K562 (cell line): ENCODE measurements around the gene ENDOU. TPM values are rescaled to one million over a fixed set of nuclear protein-coding genes. Genes with fewer than 3 reads are reported as not detected.

ENCODE experiments used
- FOS ChIP-seq: IDR thresholded peaks from 3 replicates; pipeline ENCODE4 v1.6.1; 2011; ENCODE audit not compliant: insufficient read length; ENCODE audit errors: extremely low read depth
- LEF1 ChIP-seq: fragments of 450-650 bp; IDR thresholded peaks from 2 replicates; pipeline ENCODE4 v1.6.1; 2016; ENCODE audit warnings: mild to moderate bottlenecking
- MEF2A ChIP-seq: IDR thresholded peaks from 2 replicates; pipeline ENCODE4 v1.6.1; 2011; ENCODE audit warnings: low read depth, mild to moderate bottlenecking, low read length, moderate library complexity; ENCODE audit not compliant: control insufficient read depth
- NCOA6 ChIP-seq: fragments of 450-650 bp; IDR thresholded peaks from 2 replicates; pipeline ENCODE4 v1.6.1; 2017; ENCODE audit warnings: mild to moderate bottlenecking
- POLR2G ChIP-seq: fragments of 200-400 bp; formaldehyde crosslinking; IDR thresholded peaks from 2 replicates; pipeline ENCODE4 v1.6.1; 2017; ENCODE audit warnings: low read depth, mild to moderate bottlenecking, antibody characterized with exemption, low read length, moderate library complexity
- PTTG1 ChIP-seq: fragments of 450-650 bp; IDR thresholded peaks from 2 replicates; pipeline ENCODE4 v1.6.1; 2016; ENCODE audit warnings: low read depth, mild to moderate bottlenecking, missing genetic modification characterization, missing compliant biosample characterization
- RB1 ChIP-seq: fragments of 450-650 bp; IDR thresholded peaks from 2 replicates; pipeline ENCODE4 v1.6.1; 2017; ENCODE audit warnings: low read depth, mild to moderate bottlenecking
- RBM39 ChIP-seq: fragments of 200-400 bp; formaldehyde crosslinking; optimal IDR thresholded peaks from 2 replicates; pipeline ENCODE3; 2018; ENCODE audit warnings: low read depth, low read length
- TEAD1 ChIP-seq, 2 experiments: fragments of 450-650 bp in 1 of 2; sonication (generic) in 1 of 2; formaldehyde crosslinking; IDR thresholded peaks; 2 replicates each; pipeline versions ENCODE4 v1.4.0 to v1.8.0; 2020 to 2022; ENCODE audit warnings: mild to moderate bottlenecking in 2 of 2, missing genetic modification reagents in 1 of 2
- ZFP30 ChIP-seq: fragments of 250-450 bp; sonication (Bioruptor Pico); IDR thresholded peaks from 2 replicates; pipeline ENCODE4 v1.8.0; 2022; ENCODE audit warnings: moderate library complexity, mild to moderate bottlenecking, inconsistent platforms, borderline replicate concordance
- ZNF184 ChIP-seq: sonication (generic); formaldehyde crosslinking; IDR thresholded peaks from 2 replicates; pipeline ENCODE4 v1.5.0; 2020; ENCODE audit warnings: missing genetic modification reagents
- polyA plus RNA-seq, 8 experiments: library from polyadenylated mRNA; depleted of rRNA in 4 of 8; stranded (reverse) in 5 of 8; unstranded in 3 of 8; fragments of >200 nt; fragmentation: Nextera tagmentation in 2 of 8; fragmentation: Illumina TruSeq in 1 of 8; extraction: Ambion mirVana in 2 of 8; extraction: Trizol in 1 of 8; gene quantifications; 2 replicates each; pipeline versions ENCODE4 v1.2.1 to v1.2.3, GENCODE V29; 2011 to 2014; ENCODE audit warnings: inconsistent platforms in 1 of 8, missing spikeins in 1 of 8
- total RNA-seq, 7 experiments: library from RNA; depleted of rRNA in 6 of 7; stranded (reverse); fragments of >200 nt in 6 of 7; fragmentation: Illumina TruSeq in 2 of 7; extraction: Trizol in 2 of 7; gene quantifications; 2 replicates each; pipeline versions ENCODE4 v1.2.1 to v1.2.3, GENCODE V29; 2011 to 2021; ENCODE audit warnings: low replicate concordance in 1 of 7
- TF ChIP-seq, protein P1 (sequence below), 3 experiments: fragments of 200-800 bp in 1 of 3; fragments of 250-450 bp in 1 of 3; fragments of 450-650 bp in 1 of 3; sonication (Bioruptor Pico) in 1 of 3; sonication (Bioruptor generic) in 1 of 3; formaldehyde crosslinking in 1 of 3; IDR thresholded peaks; 2 replicates each; pipeline versions ENCODE4 v1.6.1 to v1.8.0; 2016 to 2022; ENCODE audit warnings: mild to moderate bottlenecking in 2 of 3, missing genetic modification characterization in 2 of 3, missing compliant biosample characterization in 1 of 3, moderate library complexity in 1 of 3
- TF ChIP-seq, protein P2 (sequence below): fragments of 450-650 bp; IDR thresholded peaks from 2 replicates; pipeline ENCODE4 v1.6.1; 2017; ENCODE audit warnings: mild to moderate bottlenecking, moderate library complexity
- TF ChIP-seq, protein P3 (sequence below): sonication (generic); formaldehyde crosslinking; IDR thresholded peaks from 2 replicates; pipeline ENCODE4 v1.8.0; 2023; ENCODE audit warnings: missing genetic modification reagents, mild to moderate bottlenecking, borderline replicate concordance
- TF ChIP-seq, protein P4 (sequence below): fragments of 250-450 bp; sonication (Bioruptor Pico); IDR thresholded peaks from 2 replicates; pipeline ENCODE4 v1.8.0; 2021; ENCODE audit warnings: mild to moderate bottlenecking, moderate library complexity

The ENDOU gene
- total and polyA plus RNA-seq, 9 of the 15 experiments (the other 6 are each of a cell fraction or from before 2014, with no cell fraction given): 0.03 TPM; not detected in 8

DNA sequence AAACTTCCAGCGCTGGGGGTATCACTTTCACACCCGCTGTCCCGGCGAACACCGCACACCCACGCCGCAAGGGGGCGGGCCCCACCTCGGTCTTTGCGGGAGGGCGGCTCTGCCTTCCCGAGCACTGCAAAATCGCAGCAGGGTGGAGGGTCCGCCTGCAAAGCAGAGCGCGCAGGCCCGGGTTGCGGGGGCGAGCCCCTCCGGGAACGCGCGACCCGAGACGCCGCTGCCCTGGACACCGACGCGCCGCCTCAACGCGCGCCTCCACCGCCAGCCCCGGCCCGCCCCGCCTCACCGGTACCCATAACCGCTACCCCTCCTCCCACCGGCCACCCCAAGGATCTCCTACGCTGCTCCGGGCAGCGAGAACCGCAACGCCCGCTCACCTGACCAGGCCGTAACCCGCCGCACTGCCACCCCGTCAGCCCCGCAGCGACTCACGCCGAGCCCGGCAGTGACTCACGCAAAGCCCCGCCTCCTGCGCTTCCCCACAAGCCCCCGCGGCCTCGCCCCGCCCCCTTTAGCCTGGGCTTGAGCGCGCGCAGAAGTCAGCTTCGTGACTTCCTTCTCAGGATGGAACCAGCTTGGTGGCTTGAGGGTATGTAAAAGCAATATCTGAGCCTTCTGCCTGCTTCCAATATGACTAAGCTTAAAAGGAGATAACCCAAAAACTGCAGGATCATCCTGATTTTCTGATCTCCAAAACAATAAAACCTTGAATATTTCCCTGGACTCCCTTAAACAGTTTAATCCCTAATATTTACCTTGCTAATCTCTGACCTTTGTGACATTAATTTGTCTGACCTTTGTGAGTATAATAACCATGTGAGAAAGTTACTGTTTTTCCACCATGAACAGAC lies 19.5 kb downstream of the ENDOU start, which contains the start of gene RPAP3 (continued):
- TF ChIP-seq, protein P1, sequence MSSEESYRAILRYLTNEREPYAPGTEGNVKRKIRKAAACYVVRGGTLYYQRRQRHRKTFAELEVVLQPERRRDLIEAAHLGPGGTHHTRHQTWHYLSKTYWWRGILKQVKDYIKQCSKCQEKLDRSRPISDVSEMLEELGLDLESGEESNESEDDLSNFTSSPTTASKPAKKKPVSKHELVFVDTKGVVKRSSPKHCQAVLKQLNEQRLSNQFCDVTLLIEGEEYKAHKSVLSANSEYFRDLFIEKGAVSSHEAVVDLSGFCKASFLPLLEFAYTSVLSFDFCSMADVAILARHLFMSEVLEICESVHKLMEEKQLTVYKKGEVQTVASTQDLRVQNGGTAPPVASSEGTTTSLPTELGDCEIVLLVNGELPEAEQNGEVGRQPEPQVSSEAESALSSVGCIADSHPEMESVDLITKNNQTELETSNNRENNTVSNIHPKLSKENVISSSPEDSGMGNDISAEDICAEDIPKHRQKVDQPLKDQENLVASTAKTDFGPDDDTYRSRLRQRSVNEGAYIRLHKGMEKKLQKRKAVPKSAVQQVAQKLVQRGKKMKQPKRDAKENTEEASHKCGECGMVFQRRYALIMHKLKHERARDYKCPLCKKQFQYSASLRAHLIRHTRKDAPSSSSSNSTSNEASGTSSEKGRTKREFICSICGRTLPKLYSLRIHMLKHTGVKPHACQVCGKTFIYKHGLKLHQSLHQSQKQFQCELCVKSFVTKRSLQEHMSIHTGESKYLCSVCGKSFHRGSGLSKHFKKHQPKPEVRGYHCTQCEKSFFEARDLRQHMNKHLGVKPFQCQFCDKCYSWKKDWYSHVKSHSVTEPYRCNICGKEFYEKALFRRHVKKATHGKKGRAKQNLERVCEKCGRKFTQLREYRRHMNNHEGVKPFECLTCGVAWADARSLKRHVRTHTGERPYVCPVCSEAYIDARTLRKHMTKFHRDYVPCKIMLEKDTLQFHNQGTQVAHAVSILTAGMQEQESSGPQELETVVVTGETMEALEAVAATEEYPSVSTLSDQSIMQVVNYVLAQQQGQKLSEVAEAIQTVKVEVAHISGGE (CRISPR knock-in tag; IDR thresholded peaks at IDR 0.05): no peak
- TF ChIP-seq TEAD1 (CRISPR knock-in tag; IDR thresholded peaks at IDR 0.05): peak in 1 of 2 experiments; percentile 55; a peak in 1 of 4 replicates
- peak; percentile 12 for TF ChIP-seq FOS
- TF ChIP-seq ZFP30 (CRISPR knock-in tag): no peak
- TF ChIP-seq PTTG1 (tag): no peak
- TF ChIP-seq, protein P2, sequence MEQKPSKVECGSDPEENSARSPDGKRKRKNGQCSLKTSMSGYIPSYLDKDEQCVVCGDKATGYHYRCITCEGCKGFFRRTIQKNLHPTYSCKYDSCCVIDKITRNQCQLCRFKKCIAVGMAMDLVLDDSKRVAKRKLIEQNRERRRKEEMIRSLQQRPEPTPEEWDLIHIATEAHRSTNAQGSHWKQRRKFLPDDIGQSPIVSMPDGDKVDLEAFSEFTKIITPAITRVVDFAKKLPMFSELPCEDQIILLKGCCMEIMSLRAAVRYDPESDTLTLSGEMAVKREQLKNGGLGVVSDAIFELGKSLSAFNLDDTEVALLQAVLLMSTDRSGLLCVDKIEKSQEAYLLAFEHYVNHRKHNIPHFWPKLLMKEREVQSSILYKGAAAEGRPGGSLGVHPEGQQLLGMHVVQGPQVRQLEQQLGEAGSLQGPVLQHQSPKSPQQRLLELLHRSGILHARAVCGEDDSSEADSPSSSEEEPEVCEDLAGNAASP: no peak
- peak; percentile 50 for TF ChIP-seq RB1
- peak; percentile 27 for TF ChIP-seq LEF1
- TF ChIP-seq, protein P3, sequence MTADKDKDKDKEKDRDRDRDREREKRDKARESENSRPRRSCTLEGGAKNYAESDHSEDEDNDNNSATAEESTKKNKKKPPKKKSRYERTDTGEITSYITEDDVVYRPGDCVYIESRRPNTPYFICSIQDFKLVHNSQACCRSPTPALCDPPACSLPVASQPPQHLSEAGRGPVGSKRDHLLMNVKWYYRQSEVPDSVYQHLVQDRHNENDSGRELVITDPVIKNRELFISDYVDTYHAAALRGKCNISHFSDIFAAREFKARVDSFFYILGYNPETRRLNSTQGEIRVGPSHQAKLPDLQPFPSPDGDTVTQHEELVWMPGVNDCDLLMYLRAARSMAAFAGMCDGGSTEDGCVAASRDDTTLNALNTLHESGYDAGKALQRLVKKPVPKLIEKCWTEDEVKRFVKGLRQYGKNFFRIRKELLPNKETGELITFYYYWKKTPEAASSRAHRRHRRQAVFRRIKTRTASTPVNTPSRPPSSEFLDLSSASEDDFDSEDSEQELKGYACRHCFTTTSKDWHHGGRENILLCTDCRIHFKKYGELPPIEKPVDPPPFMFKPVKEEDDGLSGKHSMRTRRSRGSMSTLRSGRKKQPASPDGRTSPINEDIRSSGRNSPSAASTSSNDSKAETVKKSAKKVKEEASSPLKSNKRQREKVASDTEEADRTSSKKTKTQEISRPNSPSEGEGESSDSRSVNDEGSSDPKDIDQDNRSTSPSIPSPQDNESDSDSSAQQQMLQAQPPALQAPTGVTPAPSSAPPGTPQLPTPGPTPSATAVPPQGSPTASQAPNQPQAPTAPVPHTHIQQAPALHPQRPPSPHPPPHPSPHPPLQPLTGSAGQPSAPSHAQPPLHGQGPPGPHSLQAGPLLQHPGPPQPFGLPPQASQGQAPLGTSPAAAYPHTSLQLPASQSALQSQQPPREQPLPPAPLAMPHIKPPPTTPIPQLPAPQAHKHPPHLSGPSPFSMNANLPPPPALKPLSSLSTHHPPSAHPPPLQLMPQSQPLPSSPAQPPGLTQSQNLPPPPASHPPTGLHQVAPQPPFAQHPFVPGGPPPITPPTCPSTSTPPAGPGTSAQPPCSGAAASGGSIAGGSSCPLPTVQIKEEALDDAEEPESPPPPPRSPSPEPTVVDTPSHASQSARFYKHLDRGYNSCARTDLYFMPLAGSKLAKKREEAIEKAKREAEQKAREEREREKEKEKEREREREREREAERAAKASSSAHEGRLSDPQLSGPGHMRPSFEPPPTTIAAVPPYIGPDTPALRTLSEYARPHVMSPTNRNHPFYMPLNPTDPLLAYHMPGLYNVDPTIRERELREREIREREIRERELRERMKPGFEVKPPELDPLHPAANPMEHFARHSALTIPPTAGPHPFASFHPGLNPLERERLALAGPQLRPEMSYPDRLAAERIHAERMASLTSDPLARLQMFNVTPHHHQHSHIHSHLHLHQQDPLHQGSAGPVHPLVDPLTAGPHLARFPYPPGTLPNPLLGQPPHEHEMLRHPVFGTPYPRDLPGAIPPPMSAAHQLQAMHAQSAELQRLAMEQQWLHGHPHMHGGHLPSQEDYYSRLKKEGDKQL (CRISPR knock-in tag): no peak
- no peak for TF ChIP-seq NCOA6
- TF ChIP-seq POLR2G: peak; percentile 98
- TF ChIP-seq, protein P4, sequence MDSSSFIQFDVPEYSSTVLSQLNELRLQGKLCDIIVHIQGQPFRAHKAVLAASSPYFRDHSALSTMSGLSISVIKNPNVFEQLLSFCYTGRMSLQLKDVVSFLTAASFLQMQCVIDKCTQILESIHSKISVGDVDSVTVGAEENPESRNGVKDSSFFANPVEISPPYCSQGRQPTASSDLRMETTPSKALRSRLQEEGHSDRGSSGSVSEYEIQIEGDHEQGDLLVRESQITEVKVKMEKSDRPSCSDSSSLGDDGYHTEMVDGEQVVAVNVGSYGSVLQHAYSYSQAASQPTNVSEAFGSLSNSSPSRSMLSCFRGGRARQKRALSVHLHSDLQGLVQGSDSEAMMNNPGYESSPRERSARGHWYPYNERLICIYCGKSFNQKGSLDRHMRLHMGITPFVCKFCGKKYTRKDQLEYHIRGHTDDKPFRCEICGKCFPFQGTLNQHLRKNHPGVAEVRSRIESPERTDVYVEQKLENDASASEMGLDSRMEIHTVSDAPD: no peak
- no peak for TF ChIP-seq ZNF184 (CRISPR knock-in tag)
- TF ChIP-seq RBM39: no peak
- no peak for TF ChIP-seq MEF2A
